ENCODE results near the gene PRKN. TPM values are rescaled to one million over a fixed set of nuclear protein-coding genes. Genes with fewer than 3 reads are reported as not detected.

Gene PRKN
- total and polyA plus RNA-seq, 9 donors: 3.0 to 15.0 (median 9.2) TPM

DNA sequence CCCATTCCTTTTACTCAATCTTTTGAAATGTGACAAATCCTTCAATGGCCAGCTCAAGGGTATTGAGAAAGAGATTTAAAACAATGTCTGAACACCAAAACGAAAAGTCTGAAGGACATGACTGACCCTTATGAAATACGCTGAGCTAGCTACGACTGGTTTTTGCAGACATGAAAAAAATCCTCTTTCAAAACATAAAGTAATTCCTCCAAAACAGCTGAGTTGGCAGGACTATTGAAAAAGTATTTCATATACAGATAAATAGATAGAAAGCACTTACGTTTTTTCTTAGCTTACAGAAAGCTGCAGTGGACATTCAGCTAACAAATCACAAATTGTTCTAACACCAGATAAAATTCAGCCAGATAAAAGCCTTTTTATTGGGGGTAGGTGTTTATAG is 751.0 kb downstream of the PRKN start:
- no peaks in the 10 kb centered on the region for H3K4me1 ChIP-seq (ENCODE audit: insufficient read depth)
- 62 to 76% (median 63%) methylated on average over 4 of the region's 4 CpGs for WGBS, 3 donors
- no peak for DNase-seq
- no peak overlapping the region for H3K27ac ChIP-seq
- no peaks in the 10 kb centered on the region for H3K36me3 ChIP-seq
- no peaks in the 10 kb centered on the region for H3K27me3 ChIP-seq
- H3K4me3 ChIP-seq: no peak overlapping the region
- intact Hi-C loops (cut with DNase I): no loop called here
- TF ChIP-seq CTCF (IDR thresholded peaks at IDR 0.05): no peak
- no peak for TF ChIP-seq EP300 (IDR thresholded peaks at IDR 0.05)
- no peak for TF ChIP-seq POLR2A (IDR thresholded peaks at IDR 0.05)
- no peaks in the 10 kb centered on the region for H3K9me3 ChIP-seq

DNA sequence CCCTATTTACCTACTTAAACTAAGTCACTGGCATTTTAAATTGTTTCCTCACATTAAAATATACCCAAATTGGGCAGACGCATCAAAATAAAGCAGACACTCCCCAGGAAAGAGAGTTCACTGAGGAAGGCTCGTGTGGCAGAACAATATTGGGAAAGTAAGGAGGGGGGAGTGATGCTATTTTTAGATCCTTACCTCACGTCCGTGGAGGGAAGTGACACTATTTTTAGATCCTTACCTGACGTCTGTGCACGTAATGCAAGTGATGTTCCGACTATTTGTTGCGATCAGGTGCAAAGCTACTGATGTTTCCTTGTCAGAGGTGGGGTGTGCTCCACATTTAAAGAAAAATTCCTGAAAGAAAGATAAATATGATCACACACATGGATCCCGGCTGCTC is 754.5 kb downstream of the PRKN start:
- H3K27me3 ChIP-seq: no peaks in the 10 kb centered on the region
- H3K4me3 ChIP-seq: no peak overlapping the region
- no peak overlapping the region for H3K27ac ChIP-seq
- TF ChIP-seq CTCF (IDR thresholded peaks at IDR 0.05) (no peak), POLR2A (IDR thresholded peaks at IDR 0.05) (no peak), EP300 (IDR thresholded peaks at IDR 0.05) (no peak)
- no peaks in the 10 kb centered on the region for H3K9me3 ChIP-seq
- 71 to 75% (median 71%) methylated on average over 9 of the region's 9 CpGs for WGBS, 3 donors
- no peaks in the 10 kb centered on the region for H3K36me3 ChIP-seq
- DNase-seq: no peak
- intact Hi-C loops (cut with DNase I): no loop called here
- no peaks in the 10 kb centered on the region for H3K4me1 ChIP-seq (ENCODE audit: insufficient read depth)

- H3K36me3 ChIP-seq: no peaks in the 10 kb centered on the region
- TF ChIP-seq EP300 (IDR thresholded peaks at IDR 0.05) (no peak), CTCF (IDR thresholded peaks at IDR 0.05) (no peak), POLR2A (IDR thresholded peaks at IDR 0.05) (no peak)
- no peak overlapping the region for H3K27ac ChIP-seq
- no peaks in the 10 kb centered on the region for H3K4me1 ChIP-seq (ENCODE audit: insufficient read depth)
- H3K27me3 ChIP-seq: no peaks in the 10 kb centered on the region
- intact Hi-C loops (cut with DNase I): no loop called here
- H3K9me3 ChIP-seq: no peaks in the 10 kb centered on the region
- WGBS, 3 donors: 61 to 64% (median 64%) methylated on average over 5 of the region's 5 CpGs
- H3K4me3 ChIP-seq: no peak overlapping the region
- no peak for DNase-seq
Observed at GRCh38 chr6:161971043-161971442, 756.5 kb downstream of the PRKN start.

- TF ChIP-seq POLR2A (IDR thresholded peaks at IDR 0.05) (no peak), CTCF (IDR thresholded peaks at IDR 0.05) (no peak), EP300 (IDR thresholded peaks at IDR 0.05) (no peak)
- Histone ChIP-seq H3K27me3 (no peaks in the 10 kb centered on the region), H3K4me1 (ENCODE audit: insufficient read depth) (no peaks in the 10 kb centered on the region), H3K4me3 (no peak overlapping the region), H3K36me3 (no peaks in the 10 kb centered on the region), H3K9me3 (no peaks in the 10 kb centered on the region), H3K27ac (no peak overlapping the region)
- intact Hi-C loops (cut with DNase I): no loop called here
- 75 to 79% (median 76%) methylated on average over 4 of the region's 4 CpGs for WGBS, 3 donors
- no peak for DNase-seq
Observed at GRCh38 chr6:161963634-161964234, 763.8 kb downstream of the PRKN start.
